T47D (cell line): Measurements from ENCODE around the gene GPR161.
"Not testable (repeated sequence)": the region's sequence is repeated elsewhere in the genome, so short reads cannot be mapped to it uniquely, and the experiment has no call there.

Source experiments
- DNase-seq, 2 experiments: peaks; one replicate each; pipeline versions ENCODE4 v3.0.0 to v3.0.0-alpha.2; 2011 to 2012; ENCODE audit warnings: low read depth in 1 of 2, low spot score in 1 of 2
- JUND ChIP-seq: IDR thresholded peaks from 2 replicates; pipeline ENCODE4 v1.6.1; 2012; ENCODE audit warnings: low read depth
- in situ Hi-C: cut with HindIII; loops from 2 replicates; pipeline ENCODE4 v1.10.0; 2016; ENCODE audit warnings: low sequenced_read_pairs, low pct_unique_long_range_greater_than_20kb

Gene GPR161

GRCh38 chr1:168163670-168164069 is 26.9 kb upstream of the GPR161 start:
- in situ Hi-C loops, result no loop called here

GRCh38 chr1:168161459-168161858 is 24.7 kb upstream of the GPR161 start:
- in situ Hi-C loops, result no loop called here
- DNase-seq, result peak in 1 of 2 experiments; percentile 24
- no peak for TF ChIP-seq JUND

More at GRCh38 chr1:168163670-168164069, 26.9 kb upstream of the GPR161 start:
- no peak for TF ChIP-seq JUND
- DNase-seq, result no peak

GRCh38 chr1:168159979-168160378 is 23.2 kb upstream of the GPR161 start:
- in situ Hi-C loops, result no loop called here
- no peak for TF ChIP-seq JUND
- no peak for DNase-seq

GRCh38 chr1:168159251-168159650 is 22.5 kb upstream of the GPR161 start:
- in situ Hi-C loops, result no loop called here
- no peak for TF ChIP-seq JUND
- DNase-seq, result no peak

- DNase-seq, result no peak
- no peak for TF ChIP-seq JUND
- in situ Hi-C loops, result no loop called here
These were observed 20.9 kb upstream of the GPR161 start for GRCh38 chr1:168157638-168158037.

GRCh38 chr1:168155910-168156309 is 19.2 kb upstream of the GPR161 start:
- in situ Hi-C loops, result no loop called here
- no peak for DNase-seq

GRCh38 chr1:168154707-168155106 is 18.0 kb upstream of the GPR161 start:
- in situ Hi-C loops, DNase-seq: not testable (repeated sequence)

More at GRCh38 chr1:168155910-168156309, 19.2 kb upstream of the GPR161 start:
- TF ChIP-seq JUND, result no peak

- no peak for DNase-seq
- TF ChIP-seq JUND, result no peak
- in situ Hi-C loops, result no loop called here
These were observed 15.2 kb upstream of the GPR161 start for GRCh38 chr1:168151935-168152334.

GRCh38 chr1:168150283-168150682 is 13.6 kb upstream of the GPR161 start:
- DNase-seq, result no peak
- in situ Hi-C loops, result no loop called here
- TF ChIP-seq JUND, result no peak

- in situ Hi-C loops, result no loop called here
- TF ChIP-seq JUND, result no peak
- no peak for DNase-seq
These were observed 12.2 kb upstream of the GPR161 start for GRCh38 chr1:168148916-168149315.

GRCh38 chr1:168146626-168147025 is 9.9 kb upstream of the GPR161 start:
- TF ChIP-seq JUND, result no peak
- DNase-seq, result no peak
- in situ Hi-C loops, result no loop called here

- TF ChIP-seq JUND, result no peak
- DNase-seq, result no peak
- in situ Hi-C loops, result no loop called here
These were observed 9.4 kb upstream of the GPR161 start for GRCh38 chr1:168146160-168146539.

GRCh38 chr1:168145184-168146159 is 8.7 kb upstream of the GPR161 start:
- peak; percentile 89 to 90 for DNase-seq
- in situ Hi-C loops, result no loop called here
- no peak for TF ChIP-seq JUND
